HG03342 (cell line): Measurements from ENCODE around the gene VWA8.
"Not testable (repeated sequence)": the region's sequence is repeated elsewhere in the genome, so short reads cannot be mapped to it uniquely, and the experiment has no call there.

Experiments used
- ATAC-seq: cut with Tn5 transposase; IDR thresholded peaks from one replicate; pipeline ENCODE4 v1.9.1; 2021; ENCODE audit warnings: mild to moderate bottlenecking, moderate library complexity; ENCODE audit not compliant: unreplicated experiment

The VWA8 gene

DNA sequence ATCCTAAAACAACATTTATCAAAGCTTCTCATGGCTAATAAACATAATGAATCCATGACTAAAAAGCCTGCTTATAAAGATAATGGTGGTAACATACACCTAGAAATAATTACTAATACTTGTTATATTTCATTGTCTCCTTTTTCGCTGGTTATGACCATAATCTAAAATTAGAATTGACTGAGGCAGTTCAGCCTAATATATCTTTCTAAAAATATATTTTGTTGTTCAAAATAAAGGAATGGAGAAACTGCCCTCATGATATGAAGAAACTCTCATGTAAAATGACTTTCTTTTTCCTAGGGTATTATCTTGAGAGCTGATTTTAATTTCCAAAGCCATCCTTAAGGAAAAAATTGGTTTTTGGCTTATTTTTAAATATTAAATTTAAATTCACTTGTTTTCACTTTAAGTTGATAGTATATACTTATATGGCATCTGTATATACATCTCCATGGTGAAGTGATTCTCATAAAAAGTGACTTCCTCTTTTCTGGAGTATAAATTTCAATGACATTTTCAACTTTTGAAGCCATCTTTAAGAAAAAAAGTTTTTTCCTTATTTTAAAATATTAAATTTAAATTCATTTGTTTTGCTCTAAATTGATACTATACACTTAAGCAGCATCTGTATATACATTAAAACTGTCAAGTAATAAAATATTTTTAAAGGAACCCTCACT lies 204.6 kb downstream of the VWA8 start:
- ATAC-seq = no peak

DNA sequence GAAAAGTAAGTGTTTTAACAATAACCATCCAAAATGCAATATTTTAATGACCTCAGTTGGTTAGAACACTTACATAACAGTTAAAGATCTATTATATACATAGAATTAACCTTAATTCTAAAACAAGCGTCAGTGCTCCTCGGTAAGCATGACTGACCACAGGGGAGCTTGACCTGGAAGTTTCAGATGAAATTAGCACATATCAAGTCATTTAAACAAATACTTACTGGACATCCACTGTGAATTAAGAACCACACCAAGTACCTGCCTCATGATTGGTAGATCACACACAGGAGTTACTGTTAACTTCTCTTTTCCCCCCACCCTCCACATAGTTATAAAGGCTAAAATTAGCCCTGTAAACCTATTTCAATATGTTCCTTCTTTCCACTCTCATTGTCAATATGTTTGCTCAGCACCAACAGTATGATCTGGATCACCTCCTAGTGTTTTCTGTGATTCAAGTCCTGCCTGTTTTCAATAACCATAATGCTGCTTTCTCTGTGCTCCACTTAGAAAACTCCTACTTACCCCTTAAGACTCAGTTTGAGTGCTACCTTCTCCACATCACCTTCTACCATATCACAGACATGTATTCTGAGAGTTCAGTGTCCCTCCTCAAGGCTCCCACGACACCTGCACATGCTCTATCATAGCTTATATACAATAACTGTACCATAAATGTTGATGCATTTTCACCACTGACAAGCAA lies 209.0 kb downstream of the VWA8 start:
- ATAC-seq = no peak

DNA sequence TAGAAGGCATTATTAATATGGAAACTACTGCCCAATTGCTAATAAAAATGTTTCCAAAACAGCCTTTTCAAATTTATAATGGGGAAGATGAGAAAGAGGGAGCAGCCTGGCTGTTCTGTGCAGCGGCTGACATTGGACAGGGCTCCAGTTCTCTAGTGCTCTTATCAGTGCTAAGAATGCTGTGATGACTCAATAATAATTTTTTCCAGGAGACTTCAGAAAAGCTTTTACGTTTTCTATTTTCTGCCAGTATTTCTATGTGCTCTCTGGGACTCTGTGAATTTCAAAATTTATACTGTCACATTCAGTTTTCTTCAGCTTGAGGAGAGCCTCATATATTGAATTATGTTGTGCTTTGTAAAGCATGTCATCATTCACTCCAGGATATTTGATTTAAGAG lies 209.6 kb downstream of the VWA8 start:
- ATAC-seq = no peak

DNA sequence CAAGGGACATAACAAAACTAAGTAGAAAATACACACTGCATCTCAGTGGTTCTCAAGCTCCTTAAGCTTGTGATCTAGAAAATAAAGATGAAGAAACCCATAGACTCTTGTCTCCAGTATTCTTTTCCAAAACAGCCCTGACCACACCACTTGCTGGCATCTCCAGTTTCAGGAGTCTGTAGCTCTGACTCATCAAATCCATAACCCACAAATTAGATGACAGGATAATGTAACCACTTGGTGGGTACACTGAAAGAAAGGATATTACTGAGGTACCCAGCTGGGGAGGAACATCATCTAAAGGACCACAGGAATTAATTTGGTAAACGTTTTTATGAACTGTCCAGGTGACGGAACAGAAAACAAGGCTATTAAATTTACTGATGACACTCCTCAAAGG lies 214.7 kb downstream of the VWA8 start:
- no peak for ATAC-seq

DNA sequence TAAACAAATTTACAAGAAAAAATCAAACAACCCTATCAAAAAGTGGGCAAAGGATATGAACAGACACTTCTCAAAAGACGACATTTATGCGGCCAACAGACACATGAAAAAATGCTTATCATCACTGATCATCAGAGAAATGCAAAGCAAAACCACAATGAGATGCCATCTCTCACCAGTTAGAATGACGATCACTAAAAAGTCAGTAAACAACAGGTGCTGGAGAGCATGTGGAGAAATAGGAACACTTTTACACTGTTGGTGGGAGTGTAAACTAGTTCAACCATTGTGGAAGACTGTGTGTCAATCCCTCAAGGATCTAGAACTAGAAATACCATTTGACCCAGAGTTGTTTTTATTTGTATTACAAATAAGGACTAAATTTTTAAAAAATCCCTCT lies 215.4 kb downstream of the VWA8 start:
- ATAC-seq = not testable (repeated sequence)

DNA sequence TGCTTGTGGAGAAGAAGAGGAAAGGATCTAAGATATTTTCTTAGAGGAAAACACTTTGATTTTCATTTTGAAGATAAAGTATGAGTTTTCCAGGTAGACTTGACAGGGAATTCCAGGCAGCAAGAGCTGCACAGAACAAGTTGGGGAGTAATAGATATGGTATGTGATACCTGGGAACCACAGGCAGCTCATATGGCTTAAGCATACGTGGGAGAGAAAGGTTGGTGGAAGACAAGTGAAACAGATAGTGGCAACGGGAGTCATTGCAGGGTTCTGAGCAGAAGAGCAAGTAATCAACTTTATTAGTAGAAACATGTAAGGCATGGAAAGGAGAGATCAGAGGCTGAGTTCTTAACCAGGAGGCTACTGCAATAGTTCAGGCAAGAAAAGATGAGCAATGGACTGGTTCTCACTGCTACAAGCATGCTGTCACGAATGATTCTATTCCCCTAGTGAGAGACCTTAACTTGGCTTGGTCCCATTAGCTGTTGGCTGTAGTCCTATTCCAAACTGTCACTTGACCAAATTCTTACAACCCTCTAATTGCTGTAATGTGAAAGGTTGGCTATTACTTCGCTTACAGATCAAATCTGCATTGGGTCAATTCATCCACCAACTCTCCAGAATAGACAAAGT lies 217.9 kb downstream of the VWA8 start:
- no peak for ATAC-seq

DNA sequence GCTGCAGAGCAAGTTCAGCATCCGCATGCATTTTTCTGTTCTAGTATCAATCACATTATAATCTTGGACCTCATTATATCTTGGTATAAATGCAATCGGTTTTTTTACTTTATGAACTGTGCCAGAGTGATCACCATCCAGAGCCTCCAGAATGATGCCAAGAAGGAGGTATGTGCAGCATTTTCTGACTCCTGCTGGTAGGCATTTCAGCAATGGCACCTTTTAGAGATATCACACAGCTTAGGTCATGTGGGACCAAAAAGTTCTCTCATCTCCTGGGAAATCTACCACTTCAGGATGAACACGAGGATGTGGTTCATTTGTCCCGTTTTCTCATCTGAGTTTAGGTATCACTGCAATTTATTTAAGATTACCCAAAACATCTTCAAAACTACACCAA lies 220.4 kb downstream of the VWA8 start:
- ATAC-seq = no peak

DNA sequence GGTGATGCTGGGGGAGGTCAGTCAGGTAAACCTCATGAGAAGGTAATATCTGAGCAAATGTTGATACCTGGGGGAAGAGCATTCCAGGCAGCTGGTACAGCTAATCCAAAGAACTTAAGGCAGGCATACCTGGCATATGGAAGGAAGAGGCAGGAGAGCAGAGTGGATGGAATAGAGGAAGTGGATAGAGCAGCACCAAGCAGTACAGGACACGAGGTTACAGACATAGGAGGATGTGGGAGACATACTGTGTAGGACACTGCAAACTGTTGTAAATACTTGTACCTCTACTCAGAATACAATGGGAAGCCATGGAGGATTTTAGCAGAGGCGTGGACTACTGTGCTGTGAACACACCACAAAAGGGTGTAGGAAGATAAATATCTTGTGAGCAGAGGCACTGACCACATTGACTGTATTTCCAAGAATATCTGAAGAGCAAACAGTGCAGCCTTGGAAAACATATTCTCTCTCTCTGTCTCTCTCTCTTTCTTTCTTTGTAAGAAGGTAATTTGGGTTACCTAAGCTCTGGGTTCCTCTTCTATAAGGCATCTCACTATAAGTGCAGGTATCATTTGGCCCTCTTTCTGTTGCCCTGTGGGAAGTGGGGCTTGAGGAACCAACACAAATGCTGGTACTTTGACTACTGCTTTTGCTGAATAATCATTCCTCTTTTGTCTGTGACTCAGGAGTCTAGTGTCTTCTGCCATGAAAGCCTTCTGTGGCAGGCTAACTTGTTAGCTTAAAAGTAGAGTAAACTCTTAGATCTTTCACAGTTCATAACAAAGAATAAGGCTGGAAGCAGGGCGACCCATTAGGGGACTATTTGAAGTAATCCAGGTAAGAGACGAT lies 238.0 kb downstream of the VWA8 start:
- no peak for ATAC-seq

DNA sequence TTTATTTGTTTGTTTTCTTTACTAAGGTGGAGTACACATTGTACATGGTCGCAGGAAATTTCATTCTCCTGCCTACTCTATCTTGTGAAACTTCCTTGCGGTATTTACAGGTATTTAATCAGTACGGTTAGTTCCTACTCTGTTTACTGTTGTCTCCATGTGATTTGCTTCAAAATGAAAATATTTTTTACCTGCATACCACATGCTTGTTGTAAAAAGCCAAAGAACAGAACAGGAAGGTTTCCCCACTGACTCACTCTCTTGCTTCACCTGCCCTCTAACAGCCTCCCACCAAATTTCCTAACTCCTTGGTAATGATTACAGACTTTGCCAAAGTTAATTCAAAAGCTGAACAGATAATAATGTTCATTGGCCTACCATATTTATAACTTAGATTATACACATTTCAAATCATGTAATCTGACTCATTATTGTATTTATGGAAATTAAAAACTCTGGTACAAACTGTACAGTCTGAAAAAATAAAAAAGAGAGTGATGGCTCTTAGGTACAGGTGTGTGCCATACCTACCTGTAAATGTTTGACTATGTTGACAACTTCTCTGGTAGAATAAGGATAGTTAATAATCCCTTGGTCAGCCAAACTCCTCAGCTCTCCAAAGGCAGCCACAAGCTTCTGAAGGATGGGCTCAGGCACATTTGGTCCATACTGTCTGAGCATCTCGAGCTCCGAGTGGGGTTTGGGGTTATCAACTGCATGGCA lies 239.9 kb downstream of the VWA8 start:
- ATAC-seq = no peak

DNA sequence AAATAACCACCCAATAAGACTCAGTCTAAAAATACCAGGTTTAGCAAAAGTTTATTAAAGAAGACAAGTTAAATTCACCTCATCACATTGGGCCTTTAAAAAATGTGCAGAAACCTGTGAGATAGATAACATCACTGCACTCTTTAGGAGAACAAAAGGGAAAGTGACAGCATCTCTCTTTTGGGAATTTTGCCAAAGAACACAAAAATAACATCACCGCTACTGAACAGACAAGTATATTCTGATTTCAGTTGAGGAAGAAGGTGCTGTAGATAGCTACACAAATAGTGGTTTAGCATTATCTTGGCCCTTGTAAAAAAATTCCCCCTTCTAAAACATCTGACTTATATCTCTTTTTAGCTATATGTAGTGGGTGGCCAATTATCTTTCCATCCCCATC lies 244.7 kb downstream of the VWA8 start:
- no peak for ATAC-seq

DNA sequence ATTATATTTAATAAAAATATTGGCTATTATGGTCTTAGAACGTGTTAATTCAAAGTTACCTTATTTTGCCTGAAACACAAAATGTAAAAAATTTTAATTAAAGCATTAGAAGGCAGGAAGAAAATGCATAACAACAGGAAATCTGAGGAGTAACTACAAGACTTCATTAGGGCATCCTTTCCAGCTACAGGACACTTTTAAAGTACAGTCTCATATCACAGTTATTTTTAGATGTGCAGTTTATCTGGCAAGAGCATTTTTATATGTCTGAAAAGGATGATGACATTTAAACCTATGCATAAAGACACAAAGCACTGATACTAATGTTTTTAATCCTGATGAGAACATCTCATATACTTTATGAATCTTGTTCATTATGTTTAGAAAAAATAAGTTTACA lies 247.5 kb downstream of the VWA8 start:
- no peak for ATAC-seq

DNA sequence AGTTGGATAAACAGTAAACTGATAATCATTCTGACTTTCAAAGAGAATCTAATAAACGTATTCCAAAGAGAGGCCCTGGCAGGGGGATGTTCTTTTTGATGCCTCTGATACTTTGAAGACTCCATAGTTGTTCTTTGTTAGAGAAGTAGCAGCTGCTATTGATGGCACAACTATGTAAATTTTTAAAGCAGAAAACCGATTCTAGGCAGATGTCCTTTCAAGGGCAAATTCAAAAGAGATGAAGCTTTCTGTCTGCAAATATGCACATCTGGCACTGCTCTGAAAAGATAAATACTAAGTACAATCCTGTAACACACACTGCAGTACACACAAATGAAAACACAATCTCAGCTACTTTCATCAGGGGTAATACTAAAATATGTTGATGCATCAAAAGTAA lies 250.1 kb downstream of the VWA8 start:
- no peak for ATAC-seq

DNA sequence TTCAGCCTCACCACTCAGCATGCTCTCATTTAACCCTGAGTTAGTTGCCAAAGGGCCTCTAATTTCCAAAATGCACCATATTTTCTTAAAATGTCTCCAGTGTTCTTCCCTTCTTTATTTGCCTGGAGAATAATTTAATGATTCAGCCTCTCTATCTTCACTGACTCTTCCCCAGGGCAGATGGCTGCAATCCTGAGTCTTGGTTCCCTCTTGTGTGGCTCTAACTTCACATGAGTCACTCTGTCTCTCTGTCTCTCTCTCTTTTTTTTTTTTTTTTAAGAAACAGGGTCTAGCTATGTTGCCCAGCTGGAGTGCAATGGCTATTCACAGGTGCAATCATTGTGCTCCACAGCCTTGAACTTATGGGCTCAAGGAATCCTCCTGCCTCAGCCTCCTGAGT lies 251.4 kb downstream of the VWA8 start:
- ATAC-seq = no peak

DNA sequence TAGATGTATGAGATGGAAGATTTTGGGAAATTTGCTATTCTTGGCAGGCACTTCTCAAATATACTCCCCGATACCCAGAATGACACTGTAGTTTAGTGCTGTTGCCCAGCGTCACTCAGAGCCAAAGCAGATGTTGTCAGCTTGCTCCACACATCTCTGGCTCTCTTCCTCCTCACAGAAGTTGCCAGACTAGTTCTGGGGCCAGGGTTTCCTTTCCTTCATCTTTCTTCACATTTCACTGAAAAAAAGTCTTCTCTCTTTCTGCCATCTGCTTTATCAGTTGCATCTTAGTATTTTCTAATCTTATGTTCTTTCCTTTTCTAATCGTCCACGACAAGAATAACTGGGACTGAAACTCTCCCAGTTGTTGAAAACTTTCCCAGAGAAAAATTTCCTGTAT lies 252.2 kb downstream of the VWA8 start:
- no peak for ATAC-seq

DNA sequence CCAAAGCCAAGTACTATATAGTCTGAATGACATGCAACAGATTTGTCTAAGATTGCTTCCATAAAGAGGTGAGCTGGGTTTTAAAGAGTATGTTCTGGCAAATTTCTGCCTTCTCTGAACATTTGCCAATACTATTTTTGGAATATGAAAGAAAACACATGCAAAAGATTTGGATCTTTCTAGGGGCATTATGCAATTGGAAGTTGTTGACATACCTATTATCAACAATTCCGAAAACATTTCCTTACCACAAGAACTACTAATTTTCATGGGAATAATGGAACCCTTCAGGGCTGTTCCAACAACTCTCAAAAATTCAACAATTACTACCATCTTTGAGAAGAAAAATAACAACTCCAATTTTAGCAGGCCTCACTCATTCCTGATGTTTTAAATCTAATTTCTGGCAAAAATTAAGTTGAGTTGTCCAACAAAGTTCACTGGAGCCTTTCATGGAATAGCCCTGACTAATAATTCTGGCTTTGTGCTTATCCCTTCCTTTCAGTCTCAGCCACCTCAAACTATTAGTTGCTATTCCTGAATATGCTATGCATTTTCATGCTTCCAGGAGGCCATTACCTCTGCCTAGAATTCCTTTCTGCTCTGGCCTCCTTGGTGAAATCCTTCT lies 253.6 kb downstream of the VWA8 start:
- no peak for ATAC-seq

DNA sequence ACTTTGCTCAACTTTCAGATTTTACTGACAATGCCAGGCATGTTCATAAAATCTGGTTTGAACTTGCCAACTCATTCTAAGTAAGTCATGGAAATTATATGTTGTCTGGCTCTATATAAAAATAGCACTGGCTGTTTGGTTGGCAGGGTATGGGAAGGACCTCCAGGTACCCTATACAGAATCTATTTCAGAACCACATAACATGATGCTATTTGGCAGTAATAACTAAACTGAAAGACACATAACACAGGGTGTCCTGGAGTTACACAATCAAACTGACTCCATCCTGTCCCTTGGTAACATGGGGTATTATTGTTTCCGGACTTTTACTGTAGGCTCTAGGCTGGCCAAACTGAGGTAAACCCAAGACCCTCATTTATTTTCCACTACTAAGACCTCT lies 254.8 kb downstream of the VWA8 start:
- ATAC-seq = no peak

DNA sequence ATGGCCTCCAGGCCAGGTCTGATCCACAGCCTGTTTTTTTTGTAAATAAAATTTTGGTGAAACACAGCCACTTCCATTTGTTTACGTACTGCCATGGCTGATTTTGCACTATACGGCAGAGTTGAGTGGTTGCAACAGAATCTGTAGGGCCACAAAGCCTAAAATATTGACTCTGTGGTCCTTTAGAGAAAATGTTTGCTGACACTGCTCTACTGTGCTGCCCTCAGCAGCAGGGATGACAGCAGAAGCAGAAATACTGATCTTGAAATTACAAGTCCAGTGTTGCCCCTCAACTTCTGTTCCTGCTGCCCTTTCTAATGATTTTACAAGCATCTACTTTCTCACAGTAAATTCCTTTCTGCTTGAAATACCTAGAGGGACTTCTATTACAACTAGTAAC lies 258.4 kb downstream of the VWA8 start:
- no peak for ATAC-seq

DNA sequence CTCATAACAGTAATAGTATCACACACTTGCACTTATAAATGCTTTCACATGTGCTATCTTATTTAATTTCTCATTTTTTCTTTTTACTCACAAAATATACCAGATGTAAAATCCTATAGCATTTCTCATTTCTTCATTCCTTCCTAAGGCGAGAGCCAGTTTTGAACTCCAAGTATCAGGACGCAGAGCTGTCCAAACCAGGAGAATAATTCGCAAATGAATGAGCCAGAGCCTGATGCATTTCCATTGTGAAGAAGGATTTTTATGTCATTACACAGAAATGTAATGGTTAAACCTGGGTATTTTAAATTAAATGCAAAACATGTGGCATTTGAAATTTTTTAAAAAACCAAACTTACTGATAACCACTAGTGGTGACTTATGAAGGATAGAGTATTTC lies 259.2 kb downstream of the VWA8 start:
- no peak for ATAC-seq

DNA sequence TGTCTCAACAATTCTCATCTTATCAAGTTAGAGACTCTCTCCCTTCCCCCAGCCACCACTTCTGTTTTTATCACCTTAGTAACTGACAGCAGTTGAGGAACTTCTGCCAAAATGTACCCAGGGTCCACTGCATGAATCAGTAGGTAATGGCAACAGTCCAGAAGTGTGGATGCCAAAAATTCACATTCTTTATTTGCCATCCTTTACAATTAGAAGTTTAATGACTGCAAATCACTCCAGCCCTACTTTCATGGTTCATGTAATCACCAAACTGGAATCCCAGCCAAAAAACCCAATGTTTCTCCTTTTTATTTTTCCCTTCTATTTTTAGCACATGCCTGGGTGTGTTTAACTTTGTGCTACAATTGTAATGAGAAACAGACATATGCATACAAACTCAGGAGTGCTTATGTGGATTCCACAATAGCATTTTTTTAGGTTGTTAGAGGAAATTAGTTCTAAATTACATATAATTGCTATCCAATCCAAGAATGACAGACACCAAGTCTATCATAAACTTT lies 260.1 kb downstream of the VWA8 start:
- ATAC-seq = no peak

DNA sequence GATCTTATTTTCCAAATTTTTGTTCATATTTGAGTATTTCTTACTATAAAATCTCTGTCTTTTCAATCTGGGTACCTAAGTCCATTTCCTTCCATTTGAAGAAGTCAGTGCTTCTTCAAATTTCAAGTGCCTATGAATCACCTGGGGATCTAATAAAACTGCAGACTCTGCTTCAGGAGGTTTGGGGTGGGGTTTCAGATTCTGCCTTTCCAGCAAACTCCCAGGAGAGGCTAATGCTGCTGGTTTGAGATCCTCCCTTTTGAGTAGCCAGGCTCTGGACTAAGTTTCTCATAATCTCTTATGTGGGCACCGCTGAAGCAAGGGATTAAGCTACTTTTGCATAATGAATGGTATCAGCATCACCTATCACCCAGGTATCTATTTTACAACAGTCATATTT lies 261.1 kb downstream of the VWA8 start:
- no peak for ATAC-seq
